Suprapubic skin (tissue), 4 donors: Measurements from ENCODE around the gene TMEM132D.

ENCODE experiments used
- CTCF ChIP-seq, 2 donors: fragments of 200-600 bp in 1 of 2; fragments of 450-650 bp in 1 of 2; sonication (generic) in 1 of 2; IDR thresholded peaks; one replicate each; pipeline ENCODE4 v1.5.1; 2016 to 2019; ENCODE audit warnings: antibody characterized with exemption in 2 of 2, mild to moderate bottlenecking in 1 of 2, moderate library complexity in 1 of 2
- POLR2A ChIP-seq, 2 donors: fragments of 450-650 bp; IDR thresholded peaks; one replicate each; pipeline ENCODE4 v1.6.1; 2017; ENCODE audit warnings: antibody characterized with exemption in 2 of 2, mild to moderate bottlenecking in 2 of 2, moderate library complexity in 2 of 2
- POLR2AphosphoS5 ChIP-seq, 3 donors: sonication (generic); formaldehyde crosslinking; IDR thresholded peaks; one replicate each; pipeline ENCODE4 v1.6.1; 2017; ENCODE audit warnings: antibody characterized with exemption in 3 of 3

GRCh38 chr12:129083121-129083840 is 820.5 kb downstream of the TMEM132D start:
- TF ChIP-seq CTCF (IDR thresholded peaks at IDR 0.05) (no peak), POLR2AphosphoS5 (IDR thresholded peaks at IDR 0.05) (no peak), POLR2A (IDR thresholded peaks at IDR 0.05) (no peak)
